Gastrocnemius medialis (tissue), 4 donors: ENCODE data around the gene EPHA5. TPM values are rescaled to one million over a fixed set of nuclear protein-coding genes. Genes with fewer than 3 reads are reported as not detected.

ENCODE experiments used
- ATAC-seq, 2 donors: fragments of 150-250 bp; one replicate each; pipeline ENCODE4 v1.9.1; 2016
- DNase-seq, 2 donors: peaks; one replicate each; pipeline ENCODE4 v3.0.0-alpha.2; 2019
- H3K27ac ChIP-seq, 4 donors: fragments of 200-600 bp; sonication (generic); 1 replicate in 1 of 4; 2 replicates in 3 of 4; pipeline ENCODE4 v1.5.1; 2016 to 2018; ENCODE audit warnings: mild to moderate bottlenecking in 2 of 4, moderate library complexity in 1 of 4
- H3K27me3 ChIP-seq, 3 donors: fragments of 200-600 bp; sonication (generic) in 2 of 3; 1 replicate in 1 of 3; 2 replicates in 2 of 3; pipeline versions ENCODE4 v1.5.1 to v1.6.0; 2016 to 2019; ENCODE audit warnings: mild to moderate bottlenecking in 1 of 3, moderate library complexity in 1 of 3
- H3K36me3 ChIP-seq, 2 donors: fragments of 200-600 bp; sonication (generic) in 1 of 2; one replicate each; pipeline ENCODE4 v1.5.1; 2017 to 2018
- H3K4me1 ChIP-seq, 2 donors: fragments of 200-600 bp; sonication (generic) in 1 of 2; one replicate each; pipeline ENCODE4 v1.5.1; 2016 to 2017; ENCODE audit warnings: mild to moderate bottlenecking in 2 of 2
- H3K4me3 ChIP-seq, 4 donors: fragments of 200-600 bp; sonication (generic) in 3 of 4; 1 replicate in 1 of 4; 2 replicates in 3 of 4; pipeline ENCODE4 v1.5.1; 2016 to 2019; ENCODE audit warnings: mild to moderate bottlenecking in 2 of 4
- H3K9me3 ChIP-seq, 3 donors: fragments of 200-600 bp; sonication (generic) in 2 of 3; 1 replicate in 1 of 3; 2 replicates in 2 of 3; pipeline ENCODE4 v1.5.1; 2016 to 2019
- POLR2A ChIP-seq, 2 donors: fragments of 450-650 bp; IDR thresholded peaks; one replicate each; pipeline ENCODE4 v1.6.1; 2017; ENCODE audit warnings: antibody characterized with exemption in 2 of 2, mild to moderate bottlenecking in 2 of 2, moderate library complexity in 2 of 2
- in situ Hi-C, 4 donors: fragments of 200-750 bp; cut with MboI; loops; one replicate each; pipeline versions ENCODE4 v1.15.0 to v1.8.0; 2017; ENCODE audit warnings: low sequenced_read_pairs in 4 of 4
- intact Hi-C: fragments of 100-400 bp; cut with DNase I; formaldehyde crosslinking; loops from one replicate; pipeline ENCODE4 v1.15.1; 2023; ENCODE audit warnings: low total_unique reads
- total RNA-seq, 4 donors: library from RNA; depleted of rRNA; stranded (reverse); fragments of >200 nt; gene quantifications; one replicate each; pipeline versions ENCODE4 v1.1.0 to v1.2.3, GENCODE V29; 2016
- TF ChIP-seq, protein P1 (sequence below), 5 experiments: fragments of 450-650 bp in 3 of 5; fragments of 200-600 bp in 2 of 5; sonication (generic) in 2 of 5; IDR thresholded peaks in 4 of 5; conservative IDR thresholded peaks in 1 of 5; 1 replicate in 4 of 5; 2 replicates in 1 of 5; pipeline ENCODE4 v1.5.1; 2016 to 2019; ENCODE audit warnings: antibody characterized with exemption in 5 of 5, mild to moderate bottlenecking in 3 of 5, moderate library complexity in 3 of 5

Gene EPHA5
- total RNA-seq, 4 donors from 2014 or later: not detected

DNA sequence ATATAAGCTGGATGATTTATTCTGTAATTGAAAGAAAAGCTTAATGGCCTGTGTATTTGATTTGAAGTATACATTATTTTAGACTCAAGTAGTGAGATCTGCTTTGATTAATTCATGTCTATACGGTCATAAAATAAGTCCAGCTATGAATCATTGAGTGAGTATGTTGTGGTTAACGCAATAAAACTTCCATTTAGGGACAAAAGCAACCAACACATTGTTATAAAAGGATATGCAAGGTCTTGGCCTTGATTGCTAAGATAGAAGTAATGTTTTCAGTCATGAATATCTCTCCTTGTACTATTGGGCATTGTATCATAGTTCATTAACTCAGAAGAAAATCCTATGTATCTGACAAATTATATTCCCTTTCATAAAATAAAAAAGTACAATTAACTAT lies 162.1 kb downstream of the EPHA5 start:
- DNase-seq (no peak), ATAC-seq (no peak)
- Histone ChIP-seq H3K27me3 (no peaks in the 10 kb centered on the region), H3K4me1 (no peaks in the 10 kb centered on the region), H3K4me3 (no peak overlapping the region), H3K36me3 (no peaks in the 10 kb centered on the region), H3K9me3 (peaks cover 0 to 3% (median 0%) of the 10 kb centered on the region in 3 donors), H3K27ac (no peak overlapping the region)
- in situ Hi-C loops: no loop called here
- intact Hi-C loops: no loop called here
- TF ChIP-seq, protein P1, sequence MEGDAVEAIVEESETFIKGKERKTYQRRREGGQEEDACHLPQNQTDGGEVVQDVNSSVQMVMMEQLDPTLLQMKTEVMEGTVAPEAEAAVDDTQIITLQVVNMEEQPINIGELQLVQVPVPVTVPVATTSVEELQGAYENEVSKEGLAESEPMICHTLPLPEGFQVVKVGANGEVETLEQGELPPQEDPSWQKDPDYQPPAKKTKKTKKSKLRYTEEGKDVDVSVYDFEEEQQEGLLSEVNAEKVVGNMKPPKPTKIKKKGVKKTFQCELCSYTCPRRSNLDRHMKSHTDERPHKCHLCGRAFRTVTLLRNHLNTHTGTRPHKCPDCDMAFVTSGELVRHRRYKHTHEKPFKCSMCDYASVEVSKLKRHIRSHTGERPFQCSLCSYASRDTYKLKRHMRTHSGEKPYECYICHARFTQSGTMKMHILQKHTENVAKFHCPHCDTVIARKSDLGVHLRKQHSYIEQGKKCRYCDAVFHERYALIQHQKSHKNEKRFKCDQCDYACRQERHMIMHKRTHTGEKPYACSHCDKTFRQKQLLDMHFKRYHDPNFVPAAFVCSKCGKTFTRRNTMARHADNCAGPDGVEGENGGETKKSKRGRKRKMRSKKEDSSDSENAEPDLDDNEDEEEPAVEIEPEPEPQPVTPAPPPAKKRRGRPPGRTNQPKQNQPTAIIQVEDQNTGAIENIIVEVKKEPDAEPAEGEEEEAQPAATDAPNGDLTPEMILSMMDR (IDR thresholded peaks at IDR 0.05 in 4 of 5, conservative IDR thresholded peaks at IDR 0.05 in 1 of 5): no peak
- TF ChIP-seq POLR2A (IDR thresholded peaks at IDR 0.05): no peak

DNA sequence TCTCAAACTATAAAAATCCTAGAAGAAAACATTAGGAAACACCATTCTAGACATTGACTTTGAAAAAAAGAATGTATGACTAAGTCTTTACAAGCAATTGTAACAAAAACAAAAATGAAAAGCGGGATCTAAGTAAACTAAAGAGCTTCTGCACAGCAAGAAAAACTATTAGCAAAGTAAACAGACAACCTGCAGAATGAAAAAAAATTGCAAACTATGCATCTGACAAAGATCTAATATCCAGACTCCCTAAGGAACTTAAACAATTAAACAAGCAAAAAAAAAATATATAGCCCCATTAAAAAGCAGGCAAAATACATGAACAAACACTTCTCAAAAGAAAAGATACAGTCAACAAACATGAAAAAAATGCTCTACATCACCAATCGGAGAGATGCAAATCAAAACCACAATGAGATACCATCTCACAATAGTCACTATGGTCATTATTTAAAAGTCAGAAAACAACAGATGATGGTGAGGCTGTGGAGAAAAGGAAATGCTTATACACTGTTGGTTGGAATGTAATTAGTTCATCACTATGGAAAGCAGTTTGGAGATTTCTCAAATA lies 168.1 kb downstream of the EPHA5 start:
- intact Hi-C loops: no loop called here
- Histone ChIP-seq H3K4me3 (no peak overlapping the region), H3K36me3 (no peaks in the 10 kb centered on the region), H3K27ac (no peak overlapping the region), H3K4me1 (no peaks in the 10 kb centered on the region), H3K9me3 (peaks cover 0 to 3% (median 0%) of the 10 kb centered on the region in 3 donors), H3K27me3 (no peaks in the 10 kb centered on the region)
- DNase-seq: no peak
- no peak for ATAC-seq
- in situ Hi-C loops: no loop called here
- TF ChIP-seq POLR2A (IDR thresholded peaks at IDR 0.05): no peak
- TF ChIP-seq, protein P1 (IDR thresholded peaks at IDR 0.05 in 4 of 5, conservative IDR thresholded peaks at IDR 0.05 in 1 of 5): no peak

DNA sequence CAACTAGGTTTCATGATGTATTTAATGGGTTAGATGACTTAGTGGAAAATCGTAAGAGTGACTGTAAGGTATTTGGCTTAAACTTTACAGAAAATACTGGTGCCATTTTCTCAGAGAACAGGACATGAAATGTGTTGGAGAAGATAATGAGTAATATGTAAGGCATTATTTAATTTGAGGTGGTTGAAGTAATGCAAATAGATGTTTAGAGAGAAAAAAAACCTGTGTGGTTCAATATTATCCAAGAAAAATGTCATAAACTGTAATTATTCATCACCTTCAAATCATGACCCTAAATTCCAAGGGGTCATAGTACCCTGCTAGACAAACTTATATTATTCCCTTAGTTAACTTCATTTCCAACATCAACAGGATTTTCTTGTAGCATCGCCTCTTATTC lies 171.7 kb downstream of the EPHA5 start:
- no peak for DNase-seq
- H3K27me3 ChIP-seq: no peaks in the 10 kb centered on the region
- TF ChIP-seq, protein P1 (IDR thresholded peaks at IDR 0.05 in 4 of 5, conservative IDR thresholded peaks at IDR 0.05 in 1 of 5): no peak
- TF ChIP-seq POLR2A (IDR thresholded peaks at IDR 0.05): no peak
- in situ Hi-C loops: no loop called here
- intact Hi-C loops: no loop called here
- no peaks in the 10 kb centered on the region for H3K9me3 ChIP-seq
- no peak for ATAC-seq
- no peak overlapping the region for H3K27ac ChIP-seq
- H3K4me1 ChIP-seq: no peaks in the 10 kb centered on the region
- H3K4me3 ChIP-seq: no peak overlapping the region
- H3K36me3 ChIP-seq: no peaks in the 10 kb centered on the region

DNA sequence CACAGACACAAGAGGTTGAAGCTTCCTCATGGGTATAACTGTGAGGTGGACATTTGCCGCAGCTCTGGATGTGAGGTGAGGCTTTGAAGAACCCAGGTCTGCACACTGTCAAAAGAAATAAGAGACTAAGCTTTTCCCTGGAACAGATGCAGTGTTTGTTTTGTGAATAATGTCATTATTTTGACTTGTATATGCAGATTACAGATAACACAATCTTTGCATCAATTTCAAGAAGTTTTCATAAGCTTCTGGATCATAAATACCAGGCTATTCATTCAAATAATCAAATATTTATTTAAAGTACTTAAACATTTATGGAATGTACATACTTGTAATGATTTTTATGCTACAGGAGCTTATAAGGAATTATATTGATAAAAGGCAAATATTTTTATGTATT lies 174.8 kb downstream of the EPHA5 start:
- H3K9me3 ChIP-seq: no peaks in the 10 kb centered on the region
- in situ Hi-C loops (no loop called here), intact Hi-C loops (no loop called here)
- no peaks in the 10 kb centered on the region for H3K27me3 ChIP-seq
- H3K4me3 ChIP-seq: no peak overlapping the region
- H3K4me1 ChIP-seq: no peaks in the 10 kb centered on the region
- DNase-seq: no peak
- no peaks in the 10 kb centered on the region for H3K36me3 ChIP-seq
- H3K27ac ChIP-seq: no peak overlapping the region
- ATAC-seq: no peak
- no peak for TF ChIP-seq POLR2A (IDR thresholded peaks at IDR 0.05)
- TF ChIP-seq, protein P1 (IDR thresholded peaks at IDR 0.05 in 4 of 5, conservative IDR thresholded peaks at IDR 0.05 in 1 of 5): no peak

DNA sequence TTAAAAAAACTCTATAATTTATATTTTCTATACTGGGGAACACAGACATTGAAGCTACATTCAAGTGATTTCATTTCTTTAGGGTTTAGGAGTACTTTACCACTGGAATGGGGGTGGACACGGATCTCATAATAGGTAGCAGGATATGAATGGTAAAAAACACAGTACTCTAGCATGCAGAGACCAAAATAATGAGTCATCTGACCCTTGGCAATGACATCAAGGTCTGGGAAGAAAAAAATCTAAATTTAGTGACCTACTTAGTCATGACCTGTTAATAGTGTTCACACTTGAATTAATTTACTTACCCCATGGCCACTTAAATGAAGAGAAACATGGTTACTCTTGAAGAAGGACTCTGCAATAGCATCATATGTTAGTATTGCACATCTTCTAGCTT lies 187.9 kb downstream of the EPHA5 start:
- Histone ChIP-seq H3K36me3 (no peaks in the 10 kb centered on the region), H3K27ac (no peak overlapping the region), H3K9me3 (no peaks in the 10 kb centered on the region), H3K27me3 (no peaks in the 10 kb centered on the region), H3K4me1 (no peaks in the 10 kb centered on the region), H3K4me3 (no peak overlapping the region)
- in situ Hi-C loops: no loop called here
- intact Hi-C loops: no loop called here
- TF ChIP-seq POLR2A (IDR thresholded peaks at IDR 0.05): no peak
- TF ChIP-seq, protein P1 (IDR thresholded peaks at IDR 0.05 in 4 of 5, conservative IDR thresholded peaks at IDR 0.05 in 1 of 5): no peak
- no peak for DNase-seq
- ATAC-seq: no peak
